HG03064 (cell line): Measurements from ENCODE around the gene USP11.

Experiments used
- ATAC-seq: cut with Tn5 transposase; IDR thresholded peaks from one replicate; pipeline ENCODE4 v1.9.1; 2021; ENCODE audit warnings: low read depth; ENCODE audit not compliant: unreplicated experiment

Gene USP11

DNA sequence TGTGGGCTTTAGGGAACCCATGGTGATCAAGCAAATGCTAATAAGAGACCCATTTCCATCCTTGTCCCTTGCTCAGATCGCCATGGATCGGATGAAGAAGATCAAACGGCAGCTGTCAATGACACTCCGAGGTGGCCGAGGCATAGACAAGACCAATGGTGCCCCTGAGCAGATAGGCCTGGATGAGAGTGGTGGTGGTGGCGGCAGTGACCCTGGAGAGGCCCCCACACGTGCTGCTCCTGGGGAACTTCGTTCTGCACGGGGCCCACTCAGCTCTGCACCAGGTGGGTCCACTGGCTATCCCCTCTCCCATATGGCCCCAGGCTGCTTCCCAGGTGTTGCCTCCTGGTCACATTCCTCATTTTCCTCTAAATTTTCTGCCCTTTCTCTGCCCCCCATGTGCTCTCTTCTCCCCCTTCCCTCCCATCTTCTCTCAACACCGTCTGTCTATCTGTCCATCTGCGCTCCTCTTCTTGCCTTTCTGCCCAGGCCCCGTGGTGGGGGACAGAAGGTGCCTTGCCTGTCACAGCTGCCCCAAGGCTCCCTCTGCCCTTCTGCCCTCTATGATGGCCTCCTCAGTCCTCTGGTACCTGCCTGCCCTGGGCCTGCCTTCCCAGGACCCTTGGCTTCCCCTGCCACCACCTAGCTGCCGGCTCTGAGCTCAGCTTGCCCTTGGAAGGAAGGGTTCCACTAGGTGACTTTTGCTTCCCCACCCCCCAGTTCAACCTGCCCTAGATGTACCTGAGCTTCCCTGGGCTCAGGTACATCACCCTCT lies 9.1 kb upstream of the USP11 start:
- no peak for ATAC-seq

GRCh38 chrX:47224266-47224895 lies 8.4 kb upstream of the USP11 start:
- ATAC-seq: no peak

DNA sequence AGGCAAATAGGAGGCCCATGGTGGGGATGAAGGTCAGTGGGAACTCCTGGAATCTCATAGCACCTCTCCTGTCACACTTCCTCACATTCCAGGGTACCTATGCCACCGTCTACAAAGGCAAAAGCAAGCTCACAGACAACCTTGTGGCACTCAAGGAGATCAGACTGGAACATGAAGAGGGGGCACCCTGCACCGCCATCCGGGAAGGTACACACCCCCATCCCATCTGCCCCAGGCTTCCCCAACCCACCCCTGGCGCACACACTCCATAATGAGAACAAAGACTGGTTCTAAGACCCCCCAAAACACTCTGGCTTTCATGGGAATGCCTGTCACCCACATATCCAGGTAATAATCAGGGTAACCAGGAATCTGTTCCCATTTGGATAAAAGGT lies 7.9 kb upstream of the USP11 start:
- no peak for ATAC-seq

DNA sequence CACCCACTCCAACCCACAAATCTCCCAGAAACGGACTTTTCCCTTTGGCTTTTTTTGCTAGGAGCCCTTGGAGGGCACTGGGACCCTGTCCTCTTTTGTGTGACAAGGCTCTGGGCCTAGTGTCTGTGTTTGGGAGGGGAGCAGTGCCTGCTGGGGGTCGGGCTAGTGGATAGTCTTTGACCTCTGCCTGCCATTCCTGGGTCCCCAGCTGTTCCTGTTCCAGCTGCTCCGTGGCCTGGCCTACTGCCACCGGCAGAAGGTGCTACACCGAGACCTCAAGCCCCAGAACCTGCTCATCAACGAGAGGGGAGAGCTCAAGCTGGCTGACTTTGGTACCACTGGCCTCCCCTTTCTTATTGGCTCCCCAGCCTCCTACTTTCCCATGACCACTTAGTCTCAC lies 6.7 kb upstream of the USP11 start:
- ATAC-seq: no peak

DNA sequence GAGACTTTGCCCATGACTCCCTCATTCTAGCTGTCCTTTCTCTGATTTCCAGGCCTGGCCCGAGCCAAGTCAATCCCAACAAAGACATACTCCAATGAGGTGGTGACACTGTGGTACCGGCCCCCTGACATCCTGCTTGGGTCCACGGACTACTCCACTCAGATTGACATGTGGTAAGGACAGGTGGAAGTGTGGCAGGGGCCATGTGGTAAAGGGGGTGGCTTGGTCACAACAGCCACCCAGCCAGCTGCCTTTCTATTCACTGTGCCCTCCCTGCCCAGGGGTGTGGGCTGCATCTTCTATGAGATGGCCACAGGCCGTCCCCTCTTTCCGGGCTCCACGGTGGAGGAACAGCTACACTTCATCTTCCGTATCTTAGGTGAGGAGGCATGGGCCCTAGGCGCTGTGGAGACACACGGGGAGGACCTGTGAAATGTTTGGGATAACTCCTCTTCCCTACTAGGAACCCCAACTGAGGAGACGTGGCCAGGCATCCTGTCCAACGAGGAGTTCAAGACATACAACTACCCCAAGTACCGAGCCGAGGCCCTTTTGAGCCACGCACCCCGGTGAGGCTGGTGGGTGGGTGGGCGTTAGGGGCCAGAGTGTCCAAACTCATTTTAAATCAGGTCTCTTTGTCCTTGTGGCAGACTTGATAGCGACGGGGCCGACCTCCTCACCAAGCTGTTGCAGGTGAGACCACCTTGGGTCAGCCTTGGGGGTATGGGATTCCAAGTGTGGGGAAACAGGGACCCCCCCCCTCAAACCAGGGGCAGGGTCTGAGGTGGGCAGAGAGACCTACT lies 6.1 kb upstream of the USP11 start:
- no peak for ATAC-seq

DNA sequence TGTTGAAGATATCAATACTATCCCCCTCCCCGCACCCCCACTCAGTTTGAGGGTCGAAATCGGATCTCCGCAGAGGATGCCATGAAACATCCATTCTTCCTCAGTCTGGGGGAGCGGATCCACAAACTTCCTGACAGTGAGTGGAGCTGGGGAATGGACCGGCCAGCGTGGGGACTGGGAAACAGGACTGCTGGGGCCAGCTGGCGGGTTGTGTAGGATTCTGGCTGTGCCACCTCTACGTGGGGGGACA lies 5.5 kb upstream of the USP11 start:
- ATAC-seq: no peak

GRCh38 chrX:47228550-47229270 lies 4.1 kb upstream of the USP11 start:
- ATAC-seq: no peak

GRCh38 chrX:47229427-47229826 lies 3.4 kb upstream of the USP11 start:
- ATAC-seq: no peak

DNA sequence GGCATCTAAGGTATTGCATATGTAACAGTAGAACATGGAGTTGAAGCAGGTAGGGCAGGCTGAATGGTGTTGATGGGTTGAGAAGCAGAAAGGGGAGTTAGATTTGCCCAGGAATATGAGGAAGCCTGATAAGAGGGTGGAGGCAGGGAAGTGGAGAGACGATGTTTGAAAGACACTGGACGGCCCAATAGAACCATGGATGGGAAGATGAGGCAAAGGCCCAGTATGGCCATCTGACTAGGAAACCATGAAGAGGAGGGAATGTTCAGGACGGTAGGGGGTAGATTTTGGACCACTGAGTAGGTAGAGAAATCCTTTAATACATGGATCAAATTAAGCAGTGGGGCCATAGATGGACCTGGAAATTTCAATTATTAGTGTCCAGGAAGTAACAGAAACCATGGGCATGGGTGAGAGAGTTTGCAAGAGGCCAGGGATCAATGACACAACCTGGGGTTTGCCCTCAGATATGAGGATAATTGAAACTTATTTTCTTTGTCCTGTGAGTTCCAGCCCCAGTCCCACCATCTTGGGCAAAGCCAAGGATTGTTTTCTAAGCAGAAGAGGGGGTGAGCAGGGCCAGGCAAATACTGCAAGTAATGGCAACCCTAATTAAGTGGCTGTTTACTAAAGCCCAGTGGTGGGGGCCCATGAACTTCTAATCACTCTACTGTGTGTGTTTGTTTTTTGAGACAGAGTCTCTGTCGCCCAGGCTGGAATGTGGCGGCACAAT lies 2.5 kb upstream of the USP11 start:
- no peak for ATAC-seq

DNA sequence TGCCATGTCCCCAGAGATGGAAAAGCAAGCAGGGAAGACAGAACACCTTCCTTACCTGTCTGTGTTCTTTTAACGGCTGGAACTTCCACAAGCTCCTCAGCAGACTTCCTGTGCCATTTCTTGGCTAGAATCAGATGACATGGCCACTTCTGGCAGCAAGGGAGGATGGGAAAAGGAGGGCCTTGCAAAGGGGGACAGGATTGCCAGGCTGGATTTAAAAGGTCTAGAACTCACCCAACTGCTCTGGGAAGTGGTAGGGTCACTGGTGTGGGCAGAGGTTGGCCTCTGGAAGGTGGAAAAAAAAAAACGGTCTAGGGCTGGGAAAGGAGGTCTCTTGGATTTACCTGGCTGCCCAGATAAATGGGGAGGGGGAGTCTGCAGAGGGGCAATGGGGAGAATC lies 1.6 kb upstream of the USP11 start:
- ATAC-seq: no peak

DNA sequence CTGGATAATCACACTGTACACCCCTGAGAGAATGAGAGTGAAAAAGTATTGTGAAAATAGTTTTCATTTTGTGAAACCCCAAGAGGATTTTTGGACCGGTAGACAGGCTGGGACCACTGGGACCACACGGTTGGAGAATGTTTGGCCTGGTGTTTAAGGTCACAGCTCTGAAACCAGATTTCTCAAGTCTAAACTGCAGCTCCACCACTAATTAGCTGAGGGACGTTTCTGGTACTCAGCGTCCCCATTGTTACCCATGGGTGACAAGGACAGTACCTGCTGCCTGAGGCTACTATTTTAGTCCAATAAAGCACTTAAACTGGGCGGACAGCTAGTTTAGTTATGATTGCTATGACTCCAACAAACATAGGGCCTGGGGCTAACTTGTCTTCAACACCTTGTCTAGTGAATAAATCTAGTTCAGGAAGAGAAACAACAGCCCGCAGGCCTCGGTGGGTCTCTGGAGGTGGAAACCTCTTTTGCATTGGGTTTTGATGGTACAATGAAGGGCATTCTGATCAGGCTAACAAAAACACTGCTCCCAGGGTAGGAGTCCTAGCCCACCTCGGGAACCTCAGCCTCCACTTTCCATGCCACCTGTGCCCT lies 509 bp upstream of the USP11 start:
- no peak for ATAC-seq

DNA sequence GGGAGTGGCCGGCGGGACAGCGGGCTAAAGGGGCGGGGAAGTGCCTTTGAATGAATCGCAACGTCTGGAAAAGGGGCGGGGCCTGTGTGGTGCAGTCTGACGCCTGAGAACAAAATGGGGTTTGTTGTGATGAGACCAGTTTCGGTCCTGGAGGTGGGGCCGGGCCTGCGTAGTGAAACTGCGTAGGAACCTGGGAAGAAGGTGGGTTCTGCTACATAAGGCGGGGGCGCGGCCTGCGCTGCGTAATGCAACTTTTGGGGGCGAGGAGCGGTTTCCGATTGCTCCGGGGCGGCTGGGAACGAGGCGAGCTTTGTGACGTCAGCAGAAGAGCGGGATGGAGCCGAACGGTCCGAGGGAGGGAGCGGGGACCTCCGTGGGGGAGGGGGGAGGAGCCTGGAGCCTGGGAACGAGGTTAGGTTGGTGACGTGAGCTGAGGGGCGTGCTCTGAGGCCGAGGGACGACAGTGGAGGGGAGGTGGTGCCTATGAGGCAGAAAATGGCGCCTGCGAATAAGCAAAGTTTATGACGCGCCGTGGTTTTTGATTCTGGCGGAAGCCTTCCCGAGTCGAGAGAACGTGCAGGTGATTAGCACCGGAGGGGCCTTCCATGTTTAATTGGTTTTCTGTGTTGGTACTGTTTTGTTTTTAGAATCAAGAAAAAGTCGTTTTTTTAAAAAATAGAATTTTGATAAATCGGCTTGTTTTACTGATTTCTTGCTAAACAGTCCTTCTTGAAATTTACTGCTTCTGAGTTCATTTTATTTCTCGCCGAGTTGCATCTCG lies 714 bp downstream of the USP11 start:
- ATAC-seq: peak; percentile 74

- ATAC-seq: no peak
Observed at GRCh38 chrX:47234583-47234982, 1.8 kb downstream of the USP11 start.

GRCh38 chrX:47235691-47236103 lies 2.9 kb downstream of the USP11 start:
- ATAC-seq: no peak

DNA sequence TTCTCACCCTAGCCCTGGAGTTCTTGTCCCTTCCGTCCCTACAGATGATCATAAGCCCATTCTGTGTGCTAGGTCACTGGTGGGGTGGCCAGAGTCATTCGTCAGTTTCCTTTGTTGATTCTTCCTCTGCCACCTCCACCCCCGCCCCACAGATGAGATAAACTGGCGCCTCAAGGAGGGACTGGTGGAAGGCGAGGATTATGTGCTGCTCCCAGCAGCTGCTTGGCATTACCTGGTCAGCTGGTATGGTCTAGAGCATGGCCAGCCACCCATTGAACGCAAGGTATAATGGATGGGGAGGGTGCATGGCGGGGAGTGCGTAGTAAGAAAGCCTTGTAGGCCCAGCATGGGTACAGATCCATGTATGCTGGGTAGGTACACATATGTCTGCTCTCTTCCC lies 6.4 kb downstream of the USP11 start:
- no peak for ATAC-seq

DNA sequence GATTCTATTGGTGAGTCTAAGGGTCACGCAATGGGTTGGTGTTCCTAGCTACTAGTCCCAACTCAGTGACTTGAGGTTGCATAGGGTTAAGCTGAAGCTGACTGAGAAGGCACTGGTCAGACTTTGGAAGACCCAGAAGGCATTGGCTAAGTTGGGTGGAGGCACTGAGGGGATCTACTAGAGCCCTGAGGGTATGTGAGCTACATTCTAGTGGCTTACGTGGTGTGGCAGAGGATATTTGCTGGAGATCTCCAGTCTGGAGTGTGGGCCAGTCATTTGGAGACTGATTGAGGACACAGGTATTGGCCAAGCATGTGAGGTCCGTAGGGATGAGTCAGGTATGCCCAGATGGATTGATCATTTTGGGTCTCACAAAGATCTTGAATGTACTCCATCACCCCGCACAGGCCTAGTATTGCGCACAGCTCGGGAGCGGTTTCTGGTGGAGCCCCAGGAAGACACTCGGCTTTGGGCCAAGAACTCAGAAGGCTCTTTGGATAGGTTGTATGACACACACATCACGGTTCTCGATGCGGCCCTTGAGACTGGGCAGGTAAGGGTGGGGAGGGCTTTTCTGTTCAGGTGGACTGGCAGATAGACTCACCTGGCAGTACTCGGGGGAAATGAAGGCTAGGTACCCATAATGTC lies 7.2 kb downstream of the USP11 start:
- ATAC-seq: no peak

DNA sequence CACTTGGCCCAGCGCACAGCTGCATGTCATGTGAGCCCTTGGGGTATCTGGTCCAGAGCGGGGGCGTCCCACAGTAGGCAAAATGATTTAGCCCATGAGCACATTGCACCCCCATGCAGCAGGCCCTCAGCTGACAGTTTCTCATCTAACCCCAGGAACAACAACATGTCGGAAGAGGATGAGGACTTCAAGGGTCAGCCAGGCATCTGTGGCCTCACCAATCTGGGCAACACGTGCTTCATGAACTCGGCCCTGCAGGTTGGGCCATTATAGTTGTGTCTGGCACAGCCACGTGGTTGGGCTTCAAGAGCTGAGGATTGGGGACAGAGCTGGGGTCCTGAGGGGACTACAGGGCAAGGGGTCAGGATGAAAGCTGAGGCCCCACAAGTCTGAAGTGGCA lies 7.8 kb downstream of the USP11 start:
- ATAC-seq: no peak

- no peak for ATAC-seq
Observed at GRCh38 chrX:47241201-47242011, 8.6 kb downstream of the USP11 start.
